Diencephalon (tissue), 1 donor: ENCODE measurements around the gene RUFY4. TPM values are rescaled to one million over a fixed set of nuclear protein-coding genes. Genes with fewer than 3 reads are reported as not detected.

ENCODE experiments used
- total RNA-seq: library from RNA; depleted of rRNA; stranded (reverse); fragments of >200 nt; gene quantifications from one replicate; pipeline ENCODE4 v1.2.3, GENCODE V29; 2014

RUFY4 gene, protein sequence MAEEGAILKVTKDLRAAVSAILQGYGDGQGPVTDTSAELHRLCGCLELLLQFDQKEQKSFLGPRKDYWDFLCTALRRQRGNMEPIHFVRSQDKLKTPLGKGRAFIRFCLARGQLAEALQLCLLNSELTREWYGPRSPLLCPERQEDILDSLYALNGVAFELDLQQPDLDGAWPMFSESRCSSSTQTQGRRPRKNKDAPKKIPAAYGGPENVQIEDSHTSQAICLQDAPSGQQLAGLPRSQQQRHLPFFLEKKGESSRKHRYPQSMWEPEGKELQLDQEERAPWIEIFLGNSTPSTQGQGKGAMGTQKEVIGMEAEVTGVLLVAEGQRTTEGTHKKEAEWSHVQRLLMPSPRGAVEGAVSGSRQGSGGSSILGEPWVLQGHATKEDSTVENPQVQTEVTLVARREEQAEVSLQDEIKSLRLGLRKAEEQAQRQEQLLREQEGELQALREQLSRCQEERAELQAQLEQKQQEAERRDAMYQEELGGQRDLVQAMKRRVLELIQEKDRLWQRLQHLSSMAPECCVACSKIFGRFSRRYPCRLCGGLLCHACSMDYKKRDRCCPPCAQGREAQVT
- total RNA-seq: 0.23 TPM

DNA sequence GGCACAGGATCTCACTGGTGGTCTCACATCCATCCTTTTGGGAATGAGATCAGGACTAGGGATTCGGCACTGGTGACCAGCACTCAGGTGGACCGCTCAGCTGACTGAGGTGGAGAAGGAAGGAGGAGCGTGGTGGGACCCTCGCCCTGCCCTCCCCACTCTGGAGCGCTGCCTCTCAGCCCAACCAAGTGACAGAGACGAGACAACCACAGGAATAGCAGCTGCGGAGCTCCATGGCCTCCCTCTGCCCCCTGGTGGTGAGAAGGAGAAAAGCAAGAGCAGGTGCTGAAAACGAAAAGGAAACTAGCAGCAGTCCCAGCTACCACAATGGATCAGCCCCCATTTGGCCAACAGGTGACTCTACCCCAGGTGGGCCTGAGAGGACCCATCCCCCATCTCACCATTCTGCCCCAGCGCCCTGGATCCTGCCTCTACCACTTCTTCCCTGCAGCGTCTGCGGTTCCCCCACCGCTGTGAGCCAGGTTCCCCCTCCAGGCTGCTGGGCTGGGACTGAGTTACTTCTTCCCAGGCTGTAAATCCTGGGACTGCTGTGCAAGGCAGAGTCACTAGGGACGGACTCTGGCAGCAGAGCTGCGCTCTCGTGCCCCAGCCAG, at the start of gene RUFY4:
TSS of gene RUFY4 (plus strand) at position 533 of the 614 bp plus-strand sequence. CDS start 1,353 bp downstream, outside the sequence.

GRCh38 chr2:218125626-218126080, 56.6 kb downstream of the RUFY4 start, which contains the start of gene CXCR2:
Gene CXCR2, plus strand, starts transcription at chr2:218126028. Its CDS starts 8,774 bp downstream, at chr2:218134802.

Other genes starting within 250 kb of the RUFY4 start
- gene TNS1, start 66.3 kb upstream of the RUFY4 start, total RNA-seq: 12.7 TPM
- gene CXCR2, start 56.8 kb downstream of the RUFY4 start, total RNA-seq: 0.23 TPM
- not detected for gene CXCR1, start 97.7 kb downstream of the RUFY4 start, total RNA-seq
- 164 TPM for gene ARPC2, start 147.9 kb downstream of the RUFY4 start, total RNA-seq
- not detected for gene GPBAR1, start 191.8 kb downstream of the RUFY4 start, total RNA-seq
- gene AAMP, start 200.9 kb downstream of the RUFY4 start, total RNA-seq: 95.5 TPM
- gene PNKD, start 201.3 kb downstream of the RUFY4 start, total RNA-seq: 20.3 TPM
- gene TMBIM1, start 223.2 kb downstream of the RUFY4 start, total RNA-seq: 15.7 TPM